Glutamatergic neuron (in vitro differentiated cells): ENCODE measurements around the gene CCDC85A. TPM values are rescaled to one million over a fixed set of nuclear protein-coding genes. Genes with fewer than 3 reads are reported as not detected.

Source experiments
- DNase-seq: peaks from one replicate; pipeline ENCODE4 v3.0.0; 2022
- H3K27ac Mint-ChIP-seq: one replicate; pipeline ENCODE4 v1.8.0; 2020; ENCODE audit warnings: mild to moderate bottlenecking, mixed read lengths, inconsistent platforms; ENCODE audit not compliant: unreplicated experiment
- H3K27me3 Mint-ChIP-seq: one replicate; pipeline ENCODE4 v1.8.0; 2020; ENCODE audit warnings: mild to moderate bottlenecking, moderate library complexity, mixed read lengths, inconsistent platforms; ENCODE audit not compliant: unreplicated experiment
- H3K36me3 Mint-ChIP-seq: one replicate; pipeline ENCODE4 v1.8.0; 2020; ENCODE audit warnings: mild to moderate bottlenecking, mixed read lengths, inconsistent platforms; ENCODE audit not compliant: unreplicated experiment
- H3K4me1 Mint-ChIP-seq: one replicate; pipeline ENCODE4 v1.8.0; 2020; ENCODE audit warnings: mild to moderate bottlenecking, low read depth, mixed read lengths, inconsistent platforms; ENCODE audit not compliant: unreplicated experiment
- H3K4me3 Mint-ChIP-seq: one replicate; pipeline ENCODE4 v1.8.0; 2020; ENCODE audit warnings: mild to moderate bottlenecking, mixed read lengths, inconsistent platforms; ENCODE audit not compliant: unreplicated experiment
- H3K9me3 Mint-ChIP-seq: one replicate; pipeline ENCODE4 v1.8.0; 2020; ENCODE audit warnings: mild to moderate bottlenecking, moderate library complexity, mixed read lengths, inconsistent platforms; ENCODE audit not compliant: unreplicated experiment
- total RNA-seq: library from RNA; stranded (reverse); fragmentation: NEBNext Ultra II Directional; extraction: Animal tissue kit (Norgen Biotek cat#: 25700); gene quantifications from one replicate; pipeline ENCODE4 v1.2.1, GENCODE V29; 2021; ENCODE audit not compliant: unreplicated experiment
- TF ChIP-seq, protein P1 (sequence below): fragments of 200-600 bp; sonication (generic); IDR thresholded peaks from one replicate; pipeline ENCODE4 v1.5.0; 2021; ENCODE audit not compliant: partially characterized antibody, unreplicated experiment

CCDC85A gene
- total RNA-seq, 1 donor from 2014 or later, result 12.1 TPM

DNA sequence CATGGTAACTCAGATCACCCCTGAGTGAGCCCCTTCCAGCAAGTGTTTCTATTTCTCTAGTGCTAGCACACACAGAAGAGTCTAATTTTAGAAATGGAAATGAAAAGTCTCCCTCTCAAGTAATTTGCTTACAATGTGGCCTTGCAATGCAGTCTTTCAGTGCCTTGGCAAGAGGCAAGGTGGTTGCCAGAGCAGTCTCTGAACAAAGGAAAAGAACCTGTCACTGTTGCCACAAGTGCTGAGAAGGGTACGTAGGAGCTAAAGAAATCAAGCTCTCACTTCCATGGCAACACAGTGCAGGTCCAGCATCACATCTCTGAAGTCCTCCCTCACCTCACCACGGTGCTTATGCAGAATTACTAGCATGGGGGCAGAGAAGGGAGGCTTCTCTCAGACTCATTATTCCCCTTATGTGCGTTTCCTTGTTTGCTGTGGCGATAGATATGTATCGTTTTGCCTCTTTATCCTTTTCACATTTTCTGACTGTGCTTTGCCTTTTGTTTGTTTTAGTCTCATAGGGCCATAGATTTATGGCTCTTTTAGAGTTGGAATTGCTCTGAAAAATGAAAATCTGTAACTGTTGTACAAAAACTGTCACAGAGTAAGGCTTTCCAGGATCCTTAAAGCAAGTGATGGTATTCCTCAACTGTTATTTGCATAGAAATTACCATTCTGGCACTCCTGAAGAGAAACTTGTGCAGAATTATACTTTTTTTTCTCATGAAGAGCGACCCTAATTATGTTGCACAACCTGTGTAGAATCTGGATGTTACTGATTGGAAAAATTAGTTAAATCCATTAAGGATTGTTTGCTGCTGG, 164.8 kb downstream of the CCDC85A start:
- DNase-seq, result peak; percentile 15
- Mint-ChIP-seq H3K36me3 (no peaks in the 10 kb centered on the region), H3K27ac (peak overlapping the region; percentile 36), H3K27me3 (peaks cover 2% of the 10 kb centered on the region), H3K4me3 (no peak overlapping the region), H3K4me1 (no peaks in the 10 kb centered on the region), H3K9me3 (no peaks in the 10 kb centered on the region)
- TF ChIP-seq, protein P1, sequence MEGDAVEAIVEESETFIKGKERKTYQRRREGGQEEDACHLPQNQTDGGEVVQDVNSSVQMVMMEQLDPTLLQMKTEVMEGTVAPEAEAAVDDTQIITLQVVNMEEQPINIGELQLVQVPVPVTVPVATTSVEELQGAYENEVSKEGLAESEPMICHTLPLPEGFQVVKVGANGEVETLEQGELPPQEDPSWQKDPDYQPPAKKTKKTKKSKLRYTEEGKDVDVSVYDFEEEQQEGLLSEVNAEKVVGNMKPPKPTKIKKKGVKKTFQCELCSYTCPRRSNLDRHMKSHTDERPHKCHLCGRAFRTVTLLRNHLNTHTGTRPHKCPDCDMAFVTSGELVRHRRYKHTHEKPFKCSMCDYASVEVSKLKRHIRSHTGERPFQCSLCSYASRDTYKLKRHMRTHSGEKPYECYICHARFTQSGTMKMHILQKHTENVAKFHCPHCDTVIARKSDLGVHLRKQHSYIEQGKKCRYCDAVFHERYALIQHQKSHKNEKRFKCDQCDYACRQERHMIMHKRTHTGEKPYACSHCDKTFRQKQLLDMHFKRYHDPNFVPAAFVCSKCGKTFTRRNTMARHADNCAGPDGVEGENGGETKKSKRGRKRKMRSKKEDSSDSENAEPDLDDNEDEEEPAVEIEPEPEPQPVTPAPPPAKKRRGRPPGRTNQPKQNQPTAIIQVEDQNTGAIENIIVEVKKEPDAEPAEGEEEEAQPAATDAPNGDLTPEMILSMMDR, result no peak

- no peak for DNase-seq
- Mint-ChIP-seq H3K36me3 (no peaks in the 10 kb centered on the region), H3K4me1 (no peaks in the 10 kb centered on the region), H3K4me3 (no peak overlapping the region), H3K27me3 (no peaks in the 10 kb centered on the region), H3K9me3 (peaks cover 1% of the 10 kb centered on the region), H3K27ac (no peak overlapping the region)
- TF ChIP-seq, protein P1, result no peak
Measured at GRCh38 chr2:56357655-56358295, 174.0 kb downstream of the CCDC85A start.

GRCh38 chr2:56361844-56362243, 178.1 kb downstream of the CCDC85A start:
- TF ChIP-seq, protein P1, result no peak
- Mint-ChIP-seq H3K36me3 (no peaks in the 10 kb centered on the region), H3K4me1 (no peaks in the 10 kb centered on the region), H3K27me3 (no peaks in the 10 kb centered on the region), H3K4me3 (no peak overlapping the region), H3K27ac (no peak overlapping the region), H3K9me3 (peaks cover 1% of the 10 kb centered on the region)
- DNase-seq, result no peak

GRCh38 chr2:56364902-56365301, 181.1 kb downstream of the CCDC85A start:
- H3K27ac Mint-ChIP-seq, result no peak overlapping the region
- DNase-seq, result no peak
- TF ChIP-seq, protein P1, result no peak
- H3K4me3 Mint-ChIP-seq, result no peak overlapping the region
- H3K4me1 Mint-ChIP-seq, result no peaks in the 10 kb centered on the region
- H3K36me3 Mint-ChIP-seq, result no peaks in the 10 kb centered on the region
- H3K27me3 Mint-ChIP-seq, result no peaks in the 10 kb centered on the region
- H3K9me3 Mint-ChIP-seq, result peaks cover 1% of the 10 kb centered on the region

GRCh38 chr2:56369316-56369715, 185.5 kb downstream of the CCDC85A start:
- Mint-ChIP-seq H3K36me3 (no peaks in the 10 kb centered on the region), H3K27me3 (peaks cover 3% of the 10 kb centered on the region), H3K9me3 (no peaks in the 10 kb centered on the region), H3K27ac (no peak overlapping the region), H3K4me1 (no peaks in the 10 kb centered on the region), H3K4me3 (no peak overlapping the region)
- TF ChIP-seq, protein P1, result no peak
- no peak for DNase-seq
